ENCODE results near the gene TBC1D1.

TBC1D1 gene

GRCh38 chr4:38133711-38134480 lies 243.0 kb downstream of the TBC1D1 start:
- no peak for TF ChIP-seq CTCF (IDR thresholded peaks at IDR 0.05; ENCODE audit: borderline replicate concordance, insufficient read depth, low read depth, low read length)
- no peak overlapping the region for H3K4me3 ChIP-seq (ENCODE audit: low read depth, low read length)

- no peak for TF ChIP-seq CTCF (IDR thresholded peaks at IDR 0.05; ENCODE audit: borderline replicate concordance, insufficient read depth, low read depth, low read length)
- H3K4me3 ChIP-seq (ENCODE audit: low read depth, low read length), result no peak overlapping the region
Measured at GRCh38 chr4:38135201-38135600, 244.3 kb downstream of the TBC1D1 start.

GRCh38 chr4:38136604-38137003 lies 245.7 kb downstream of the TBC1D1 start:
- TF ChIP-seq CTCF (IDR thresholded peaks at IDR 0.05; ENCODE audit: borderline replicate concordance, insufficient read depth, low read depth, low read length), result no peak
- no peak overlapping the region for H3K4me3 ChIP-seq (ENCODE audit: low read depth, low read length)

GRCh38 chr4:38137080-38137479 lies 246.2 kb downstream of the TBC1D1 start:
- no peak for TF ChIP-seq CTCF (IDR thresholded peaks at IDR 0.05; ENCODE audit: borderline replicate concordance, insufficient read depth, low read depth, low read length)
- H3K4me3 ChIP-seq (ENCODE audit: low read depth, low read length), result no peak overlapping the region

- no peak overlapping the region for H3K4me3 ChIP-seq (ENCODE audit: low read depth, low read length)
- TF ChIP-seq CTCF (IDR thresholded peaks at IDR 0.05; ENCODE audit: borderline replicate concordance, insufficient read depth, low read depth, low read length), result no peak
Measured at GRCh38 chr4:38138363-38138762, 247.5 kb downstream of the TBC1D1 start.

- no peak overlapping the region for H3K4me3 ChIP-seq (ENCODE audit: low read depth, low read length)
- no peak for TF ChIP-seq CTCF (IDR thresholded peaks at IDR 0.05; ENCODE audit: borderline replicate concordance, insufficient read depth, low read depth, low read length)
Measured at GRCh38 chr4:38139187-38139586, 248.3 kb downstream of the TBC1D1 start.

- no peak for TF ChIP-seq CTCF (IDR thresholded peaks at IDR 0.05; ENCODE audit: borderline replicate concordance, insufficient read depth, low read depth, low read length)
- no peak overlapping the region for H3K4me3 ChIP-seq (ENCODE audit: low read depth, low read length)
Measured at GRCh38 chr4:38140643-38141203, 249.8 kb downstream of the TBC1D1 start.

Measured in GM12875 (cell line).